ENCODE results near the gene SLC2A5.

The SLC2A5 gene

GRCh38 chr1:9088807-9089206 lies 19.4 kb upstream of the SLC2A5 start:
- no peak for DNase-seq (ENCODE audit: low spot score)

GRCh38 chr1:9087411-9088125 lies 18.1 kb upstream of the SLC2A5 start:
- DNase-seq (ENCODE audit: low spot score) = no peak

GRCh38 chr1:9086796-9087195 lies 17.4 kb upstream of the SLC2A5 start:
- DNase-seq (ENCODE audit: low spot score) = no peak

- DNase-seq (ENCODE audit: low spot score) = no peak
Measured at GRCh38 chr1:9086045-9086444, 16.6 kb upstream of the SLC2A5 start.

GRCh38 chr1:9085306-9085940 lies 16.0 kb upstream of the SLC2A5 start:
- DNase-seq (ENCODE audit: low spot score) = no peak

- no peak for DNase-seq (ENCODE audit: low spot score)
Measured at GRCh38 chr1:9084906-9085305, 15.5 kb upstream of the SLC2A5 start.

- DNase-seq (ENCODE audit: low spot score) = no peak
Measured at GRCh38 chr1:9081473-9081872, 12.0 kb upstream of the SLC2A5 start.

- no peak for DNase-seq (ENCODE audit: low spot score)
Measured at GRCh38 chr1:9080705-9081291, 11.4 kb upstream of the SLC2A5 start.

- DNase-seq (ENCODE audit: low spot score) = no peak
Measured at GRCh38 chr1:9079988-9080704, 10.7 kb upstream of the SLC2A5 start.

GRCh38 chr1:9078752-9079500 lies 9.5 kb upstream of the SLC2A5 start:
- DNase-seq (ENCODE audit: low spot score) = no peak

- DNase-seq (ENCODE audit: low spot score) = no peak
Measured at GRCh38 chr1:9078015-9078751, 8.7 kb upstream of the SLC2A5 start.

GRCh38 chr1:9075022-9075421 lies 5.6 kb upstream of the SLC2A5 start:
- no peak for DNase-seq (ENCODE audit: low spot score)

- no peak for DNase-seq (ENCODE audit: low spot score)
Measured at GRCh38 chr1:9073143-9073542, 3.7 kb upstream of the SLC2A5 start.

GRCh38 chr1:9071554-9072235 lies 2.3 kb upstream of the SLC2A5 start:
- no peak for DNase-seq (ENCODE audit: low spot score)

GRCh38 chr1:9070486-9070885 lies 1.1 kb upstream of the SLC2A5 start:
- DNase-seq (ENCODE audit: low spot score) = no peak

- DNase-seq (ENCODE audit: low spot score) = no peak
Measured at GRCh38 chr1:9068981-9069325, 482 bp downstream of the SLC2A5 start.

- DNase-seq (ENCODE audit: low spot score) = no peak
Measured at GRCh38 chr1:9066945-9067807, 2.3 kb downstream of the SLC2A5 start.

- no peak for DNase-seq (ENCODE audit: low spot score)
Measured at GRCh38 chr1:9065213-9065751, 4.2 kb downstream of the SLC2A5 start.

- DNase-seq (ENCODE audit: low spot score) = no peak
Measured at GRCh38 chr1:9062846-9063245, 6.6 kb downstream of the SLC2A5 start.

- no peak for DNase-seq (ENCODE audit: low spot score)
Measured at GRCh38 chr1:9062021-9062471, 7.4 kb downstream of the SLC2A5 start.
